Testis (tissue), 2 donors: ENCODE measurements around the gene ADAMTS13.

ENCODE experiments used
- POLR2A ChIP-seq: fragments of 450-650 bp; IDR thresholded peaks from one replicate; pipeline ENCODE4 v1.6.1; 2017; ENCODE audit warnings: antibody characterized with exemption, mild to moderate bottlenecking, moderate library complexity
- TF ChIP-seq, protein P1 (sequence below), 3 experiments: fragments of 450-650 bp in 2 of 3; fragments of 200-600 bp in 1 of 3; sonication (generic) in 1 of 3; IDR thresholded peaks; one replicate each; pipeline ENCODE4 v1.5.1; 2016 to 2019; ENCODE audit warnings: antibody characterized with exemption in 3 of 3, mild to moderate bottlenecking in 2 of 3, moderate library complexity in 1 of 3

DNA sequence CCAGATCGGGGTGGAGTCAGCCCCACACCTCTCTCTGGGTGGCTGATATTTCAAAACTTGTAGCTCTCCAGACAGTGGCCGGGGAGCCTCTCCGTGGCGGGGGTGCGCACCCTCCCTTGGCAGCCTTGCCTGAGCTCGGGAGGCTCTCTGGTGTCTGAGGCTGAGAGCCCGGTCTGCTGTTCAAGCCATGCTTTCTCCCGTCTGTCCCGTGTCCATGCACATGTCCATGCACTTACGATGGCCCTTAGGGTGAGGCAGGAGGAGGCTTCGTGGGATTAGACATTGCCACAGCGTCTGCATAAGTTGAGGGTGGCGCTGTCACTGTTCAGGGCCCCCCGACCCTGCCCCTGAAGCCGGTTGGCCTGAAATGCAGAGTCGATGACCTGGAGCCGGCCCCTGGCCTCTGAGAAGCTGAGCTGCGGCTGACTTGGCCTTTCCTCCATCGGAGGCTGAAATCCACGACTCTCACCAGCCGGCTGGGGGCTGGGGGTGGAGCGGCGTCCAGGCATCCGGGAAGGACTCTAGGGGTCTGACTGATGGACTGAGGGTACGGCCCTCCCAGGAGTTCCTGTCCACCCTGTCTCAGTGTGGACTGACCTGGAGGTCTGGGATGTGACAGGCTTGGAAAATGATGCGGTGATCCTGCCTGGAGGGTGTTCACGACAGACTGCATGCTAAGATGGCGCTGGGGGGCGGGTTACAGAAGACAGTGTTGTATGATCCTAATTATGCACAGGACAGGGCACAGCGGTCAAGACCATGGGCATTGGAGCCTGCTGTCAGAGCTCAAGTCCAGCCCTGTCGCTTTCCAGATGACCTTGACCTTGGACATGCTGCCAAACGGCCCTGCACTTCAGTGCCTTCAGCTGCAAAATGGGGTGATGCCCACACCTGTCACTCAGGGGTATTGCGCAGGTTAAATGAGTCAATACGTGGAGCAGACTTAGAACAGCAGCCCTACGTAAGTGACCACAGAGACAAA is 75.0 kb downstream of the ADAMTS13 start:
- TF ChIP-seq, protein P1, sequence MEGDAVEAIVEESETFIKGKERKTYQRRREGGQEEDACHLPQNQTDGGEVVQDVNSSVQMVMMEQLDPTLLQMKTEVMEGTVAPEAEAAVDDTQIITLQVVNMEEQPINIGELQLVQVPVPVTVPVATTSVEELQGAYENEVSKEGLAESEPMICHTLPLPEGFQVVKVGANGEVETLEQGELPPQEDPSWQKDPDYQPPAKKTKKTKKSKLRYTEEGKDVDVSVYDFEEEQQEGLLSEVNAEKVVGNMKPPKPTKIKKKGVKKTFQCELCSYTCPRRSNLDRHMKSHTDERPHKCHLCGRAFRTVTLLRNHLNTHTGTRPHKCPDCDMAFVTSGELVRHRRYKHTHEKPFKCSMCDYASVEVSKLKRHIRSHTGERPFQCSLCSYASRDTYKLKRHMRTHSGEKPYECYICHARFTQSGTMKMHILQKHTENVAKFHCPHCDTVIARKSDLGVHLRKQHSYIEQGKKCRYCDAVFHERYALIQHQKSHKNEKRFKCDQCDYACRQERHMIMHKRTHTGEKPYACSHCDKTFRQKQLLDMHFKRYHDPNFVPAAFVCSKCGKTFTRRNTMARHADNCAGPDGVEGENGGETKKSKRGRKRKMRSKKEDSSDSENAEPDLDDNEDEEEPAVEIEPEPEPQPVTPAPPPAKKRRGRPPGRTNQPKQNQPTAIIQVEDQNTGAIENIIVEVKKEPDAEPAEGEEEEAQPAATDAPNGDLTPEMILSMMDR (IDR thresholded peaks at IDR 0.05) = no peak
- TF ChIP-seq POLR2A = no peak
